ENCODE results near the gene ERC2.

The ERC2 gene

DNA sequence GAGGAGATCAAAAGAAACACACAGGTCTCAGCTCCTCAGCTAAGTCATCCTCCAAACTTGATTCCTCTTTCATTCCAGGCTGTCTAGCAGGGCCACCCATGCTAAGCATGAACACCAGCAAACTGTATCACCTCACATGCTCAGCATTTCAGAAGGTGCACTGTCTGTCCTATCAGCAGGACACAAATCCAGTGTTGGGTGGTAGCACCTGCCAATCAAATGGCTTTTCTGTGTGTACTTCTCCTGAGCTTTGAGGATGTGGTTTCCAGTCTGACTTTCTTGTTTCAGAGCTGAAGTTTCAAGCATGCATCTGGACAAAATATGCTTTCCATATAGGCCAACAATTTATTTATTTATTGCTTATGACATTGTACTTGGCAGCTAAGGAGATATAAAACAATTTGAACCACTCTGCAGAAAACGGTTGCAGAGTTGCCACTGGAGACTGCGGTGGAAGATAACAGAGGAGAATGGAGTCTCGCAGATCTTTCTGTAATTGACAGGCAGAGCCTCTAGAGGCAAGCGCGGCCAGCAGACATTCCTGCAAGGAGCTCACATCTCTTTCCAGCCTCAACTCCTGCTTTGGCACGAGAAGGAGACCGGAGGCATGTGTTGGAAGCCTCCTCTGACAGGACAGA lies 814.0 kb downstream of the ERC2 start:
- no peak for FAIRE-seq

DNA sequence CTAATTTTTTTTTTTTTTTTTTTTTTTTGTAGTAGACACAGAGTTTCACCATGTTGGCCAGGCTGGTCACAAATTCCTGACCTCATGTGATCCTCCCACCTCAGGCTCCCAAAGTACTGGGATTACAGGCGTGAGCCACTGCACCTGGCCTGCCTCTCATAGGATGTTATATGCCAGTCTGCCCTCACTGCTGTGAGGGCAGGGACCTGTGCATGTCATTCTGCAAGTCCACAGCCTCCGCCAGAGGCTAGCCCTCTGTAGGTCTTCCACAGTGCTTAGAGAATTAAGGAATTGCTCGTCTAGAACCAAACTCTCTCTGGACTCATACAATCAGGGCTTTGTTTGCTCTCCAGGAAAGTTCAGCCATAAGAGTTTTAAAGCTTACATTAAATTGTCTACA lies 817.3 kb downstream of the ERC2 start:
- no peak for FAIRE-seq

DNA sequence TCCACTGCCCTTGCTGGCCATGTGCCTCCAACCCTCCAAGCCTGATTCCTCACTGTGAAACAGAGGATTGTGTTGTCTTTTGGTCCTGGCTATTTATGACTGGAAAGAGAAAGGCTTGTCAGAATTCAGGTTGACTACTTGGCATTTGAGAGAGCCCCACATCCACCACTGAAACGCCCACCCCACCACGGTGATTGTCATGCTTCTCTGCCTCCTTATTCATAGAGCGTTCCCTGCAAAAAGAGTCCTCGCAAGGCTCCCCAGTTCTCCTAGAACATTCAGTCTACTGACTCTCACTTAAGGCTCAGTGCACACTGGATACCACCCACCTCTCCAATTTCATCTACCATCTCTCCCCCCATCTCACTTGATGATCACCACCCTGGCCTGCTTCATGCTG lies 818.3 kb downstream of the ERC2 start:
- no peak for FAIRE-seq

DNA sequence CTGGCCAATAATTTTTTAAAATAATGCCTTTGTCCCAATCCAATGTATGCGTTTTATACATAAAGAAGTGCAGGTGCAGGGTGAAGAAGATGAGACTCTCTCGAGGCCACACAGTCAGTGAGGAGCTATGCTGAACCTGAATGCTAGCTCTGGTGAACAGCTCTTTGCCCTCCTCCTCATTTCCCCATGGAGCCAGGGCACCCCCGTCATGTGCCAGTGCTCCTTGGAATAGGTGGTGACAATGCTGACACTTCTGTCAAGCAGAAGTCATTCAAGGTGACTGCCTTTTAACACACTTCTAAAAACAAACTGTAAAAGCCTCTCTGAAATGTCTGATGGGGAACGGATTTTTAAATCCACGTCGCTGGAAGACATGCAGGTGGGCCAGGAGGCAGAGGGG lies 818.7 kb downstream of the ERC2 start:
- no peak for FAIRE-seq

DNA sequence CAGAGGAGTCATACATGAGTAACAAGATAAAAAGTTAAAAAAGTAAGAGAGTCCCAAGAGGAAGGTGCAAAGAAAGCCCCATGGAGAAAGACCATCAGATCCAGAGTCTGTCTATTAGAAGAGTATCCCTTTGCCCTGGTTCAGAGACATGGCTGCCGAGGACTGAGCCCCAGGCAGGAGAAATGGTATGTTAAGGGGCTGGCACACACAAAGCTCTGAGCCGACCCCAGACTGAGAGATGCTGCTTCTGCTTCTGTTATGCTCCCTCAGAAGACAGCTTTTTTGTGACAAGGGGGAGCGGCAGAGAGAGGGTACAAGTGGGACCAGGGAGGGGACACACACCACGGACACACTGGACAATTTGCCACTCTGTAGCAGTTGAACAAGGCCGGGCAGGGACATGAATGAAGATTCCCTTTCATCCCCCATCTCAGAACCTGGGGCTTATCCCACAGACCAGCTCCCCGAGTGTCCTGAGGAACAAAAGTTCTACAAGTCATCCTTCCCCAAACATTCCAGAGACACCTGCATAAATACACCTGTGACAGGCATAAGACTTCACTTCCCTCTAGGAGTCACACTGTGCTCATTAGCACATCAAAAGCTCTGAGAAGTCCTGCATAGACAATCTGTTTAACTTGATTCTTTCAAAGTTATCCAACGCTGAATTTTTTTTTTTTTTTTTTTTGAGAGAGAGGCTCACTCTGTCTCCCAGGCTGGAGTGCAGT lies 819.5 kb downstream of the ERC2 start:
- FAIRE-seq: no peak

DNA sequence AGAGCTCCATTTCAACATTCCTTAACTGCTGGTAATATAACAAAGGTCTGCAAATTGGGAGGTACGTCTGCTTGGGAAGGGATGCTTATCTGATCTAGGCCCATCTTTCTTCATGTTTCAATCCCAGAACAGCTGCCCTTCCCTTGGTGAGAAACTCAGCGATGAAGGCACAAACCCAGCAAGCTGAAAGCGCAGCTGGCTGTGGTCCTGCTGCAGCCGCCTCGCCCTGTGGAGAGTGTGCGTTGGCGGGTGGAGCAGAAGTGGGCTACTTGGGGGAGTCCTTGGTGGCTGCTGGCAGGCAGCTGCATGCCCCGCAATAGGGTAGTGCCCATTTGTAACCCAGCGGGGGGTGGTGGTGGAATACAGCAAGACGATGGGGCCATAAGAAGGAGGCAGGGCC lies 820.6 kb downstream of the ERC2 start:
- no peak for FAIRE-seq

DNA sequence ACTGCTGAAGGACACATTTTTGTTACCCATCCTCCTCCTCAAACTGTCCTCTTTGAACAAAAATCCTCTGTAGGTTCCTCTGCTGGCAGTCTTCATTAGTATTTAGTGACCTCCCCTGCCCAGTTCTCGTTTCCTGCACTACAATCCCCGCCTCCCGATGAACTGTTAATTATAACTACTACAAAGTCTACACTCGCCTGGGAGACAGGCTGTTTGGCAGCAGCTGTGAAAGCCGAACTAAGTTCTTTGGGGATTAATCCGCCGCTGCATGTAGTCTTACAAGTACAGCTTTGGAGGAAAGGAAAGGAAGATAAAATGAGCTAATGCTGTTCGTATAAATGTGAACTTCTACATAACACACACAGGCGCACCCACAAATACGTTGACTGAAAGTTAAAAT lies 821.2 kb downstream of the ERC2 start:
- FAIRE-seq: no peak

DNA sequence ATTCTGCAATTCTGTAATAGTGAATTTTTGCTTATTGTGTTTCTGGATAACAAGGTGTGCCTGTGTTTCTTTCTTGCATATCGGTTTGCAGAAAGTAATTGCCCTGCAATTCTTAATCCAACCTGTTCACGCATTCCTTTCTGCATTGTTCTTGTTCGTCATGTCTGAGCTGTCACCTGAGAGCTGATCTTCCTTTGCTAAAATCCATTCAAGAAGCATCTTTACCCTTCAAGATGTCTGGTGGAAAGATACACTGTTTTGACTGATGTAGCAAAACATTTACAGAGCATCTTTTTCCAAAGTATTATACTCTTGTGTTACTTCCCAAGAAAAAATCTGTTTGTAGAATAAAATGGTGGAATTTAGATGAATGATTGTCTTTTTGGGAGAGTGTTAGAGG lies 822.1 kb downstream of the ERC2 start:
- no peak for FAIRE-seq

DNA sequence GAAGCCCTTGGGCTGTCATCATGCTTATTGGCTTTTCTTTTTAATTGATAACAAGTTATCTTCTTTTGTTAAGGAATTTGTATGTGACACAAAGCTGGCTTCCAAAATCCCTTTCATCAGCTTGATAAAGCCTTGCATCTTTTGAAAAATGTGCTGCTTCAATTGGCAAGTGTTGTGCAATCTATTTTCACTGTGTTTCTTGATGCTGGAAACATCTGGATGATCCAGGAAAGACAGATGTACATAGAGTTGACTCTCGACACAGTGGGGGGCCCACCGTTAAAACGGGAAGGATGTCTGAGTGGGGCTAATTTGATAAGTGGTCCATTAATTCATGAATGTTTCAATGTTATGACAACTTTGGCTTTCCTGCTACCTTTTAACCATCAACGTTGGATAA lies 822.8 kb downstream of the ERC2 start:
- FAIRE-seq: no peak

DNA sequence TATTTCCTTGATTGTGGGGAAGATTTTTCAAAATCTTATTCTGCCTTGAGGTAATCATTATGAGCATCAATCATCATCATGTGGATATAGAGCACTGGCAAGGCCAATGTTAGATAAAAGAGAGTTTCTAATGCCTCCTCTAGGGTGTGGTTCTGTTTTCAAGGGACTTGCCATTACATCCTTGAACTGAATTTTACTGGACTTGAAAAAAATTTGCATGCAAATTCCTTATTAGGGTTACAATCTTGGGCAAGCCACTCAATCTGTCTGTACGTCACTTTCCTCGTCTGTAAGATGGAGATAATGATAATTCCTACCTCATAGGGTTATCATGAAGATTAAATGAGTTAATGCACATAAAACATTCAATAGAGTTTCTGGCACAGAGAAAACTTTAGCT lies 825.0 kb downstream of the ERC2 start:
- no peak for FAIRE-seq

DNA sequence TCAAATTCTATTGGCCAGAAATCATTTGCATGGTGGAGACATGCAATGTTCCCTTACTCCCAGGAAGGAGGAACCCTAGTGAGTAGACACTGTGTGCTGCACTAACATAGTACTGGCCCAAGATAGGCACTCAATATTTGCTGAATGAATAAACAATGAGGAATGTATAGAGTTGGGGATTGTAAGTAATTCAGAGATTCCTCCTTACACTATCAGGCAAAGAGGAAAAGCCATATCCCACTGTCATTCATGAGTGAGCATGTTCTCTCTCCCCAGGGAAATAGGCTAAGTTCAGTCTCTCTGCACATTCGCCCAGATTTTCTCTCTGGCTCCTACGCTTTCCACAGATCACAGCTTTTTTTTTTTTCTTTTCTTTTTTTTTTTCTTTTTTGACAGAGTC lies 826.3 kb downstream of the ERC2 start:
- no peak for FAIRE-seq

DNA sequence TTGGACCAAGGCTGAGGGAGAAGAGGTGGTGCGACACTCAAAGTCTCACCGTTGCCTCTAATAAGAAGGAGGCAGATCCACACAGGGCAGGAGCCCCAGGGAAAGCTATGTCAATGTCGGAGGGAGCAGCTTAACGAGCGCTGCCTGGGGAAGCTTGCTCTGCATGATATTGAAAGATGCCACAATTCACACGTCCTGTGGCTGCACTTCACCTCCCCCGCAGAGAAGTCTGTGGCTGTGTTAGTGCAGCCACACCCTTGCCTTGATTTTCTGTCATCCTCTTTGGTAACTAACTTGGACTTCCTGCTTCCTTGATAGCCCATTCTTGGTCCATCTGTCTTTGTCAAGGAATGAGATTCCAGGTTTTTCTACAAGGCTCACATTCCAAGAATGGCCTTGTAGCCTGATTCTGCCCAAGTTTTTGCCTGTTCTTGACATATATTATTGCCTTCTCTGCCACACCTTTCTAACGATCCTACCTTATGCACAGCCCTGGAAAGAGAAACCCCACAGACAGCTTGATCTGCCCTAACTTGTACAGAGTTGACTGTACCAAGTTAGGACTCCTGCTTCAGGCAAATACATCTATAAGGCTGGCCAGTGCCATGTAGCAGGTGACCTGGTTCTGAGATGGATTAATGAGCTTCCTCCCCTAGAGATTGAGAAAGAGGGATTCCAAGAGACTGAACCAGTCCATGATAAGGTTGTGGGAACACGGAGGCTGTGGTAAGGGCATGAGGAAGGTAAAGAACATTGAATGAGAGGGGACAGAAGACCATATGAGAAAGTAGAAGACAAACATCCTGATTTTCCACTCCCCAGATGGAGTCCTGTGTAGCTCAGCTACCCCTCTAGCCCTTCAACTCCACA lies 828.1 kb downstream of the ERC2 start:
- no peak for FAIRE-seq

DNA sequence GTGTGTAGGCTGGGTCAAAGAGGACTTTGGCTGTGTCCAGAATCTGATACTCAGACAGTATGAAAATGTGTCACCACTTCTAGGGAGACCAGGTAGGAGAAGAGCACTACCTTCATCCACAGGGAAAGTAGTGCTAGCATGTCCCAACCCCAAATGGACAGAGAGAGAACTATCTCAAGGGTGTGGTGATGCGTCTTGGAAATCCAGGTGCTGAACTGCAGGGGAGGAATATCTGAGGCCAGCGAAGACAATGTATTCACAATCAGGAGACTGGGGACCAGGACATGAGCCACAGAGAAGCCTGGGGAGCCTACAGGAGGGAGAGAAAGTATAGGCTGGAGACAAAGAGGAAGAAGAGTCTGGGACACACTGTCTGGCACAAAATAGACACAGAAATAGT lies 829.1 kb downstream of the ERC2 start:
- no peak for FAIRE-seq

DNA sequence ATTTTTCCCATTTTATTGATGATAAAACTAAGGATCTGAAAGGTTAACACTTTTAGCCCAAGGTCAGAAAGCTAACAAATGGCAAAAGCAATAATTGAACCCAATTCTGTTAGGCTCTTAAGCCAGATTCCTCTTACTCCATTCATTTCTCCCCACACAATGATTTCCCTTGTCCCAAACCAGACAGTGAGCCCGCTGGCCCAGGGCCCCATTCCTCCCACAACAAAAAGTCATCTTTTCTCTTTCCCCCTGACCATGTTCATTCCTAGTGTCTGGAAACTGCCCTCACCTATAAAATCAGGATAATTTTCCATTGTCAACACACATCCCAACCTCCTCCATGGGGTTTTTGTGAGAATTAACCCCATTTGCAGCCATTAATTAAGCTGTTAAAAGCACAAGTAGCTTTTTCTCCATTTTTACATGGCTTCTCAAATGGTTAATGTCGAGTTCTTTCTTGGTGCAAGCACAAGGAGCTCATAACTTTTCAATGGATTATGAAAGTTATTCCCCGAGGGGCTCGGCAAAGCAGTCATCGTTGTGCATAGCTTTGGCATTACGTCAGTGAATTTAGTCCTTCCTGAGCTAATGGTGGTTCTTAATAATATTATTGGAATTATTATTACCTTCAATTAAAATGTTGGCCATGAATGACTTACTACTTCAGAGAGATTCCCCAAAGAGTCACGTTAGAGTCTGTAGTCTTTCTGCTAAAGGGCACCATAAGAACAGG lies 830.2 kb downstream of the ERC2 start:
- no peak for FAIRE-seq

DNA sequence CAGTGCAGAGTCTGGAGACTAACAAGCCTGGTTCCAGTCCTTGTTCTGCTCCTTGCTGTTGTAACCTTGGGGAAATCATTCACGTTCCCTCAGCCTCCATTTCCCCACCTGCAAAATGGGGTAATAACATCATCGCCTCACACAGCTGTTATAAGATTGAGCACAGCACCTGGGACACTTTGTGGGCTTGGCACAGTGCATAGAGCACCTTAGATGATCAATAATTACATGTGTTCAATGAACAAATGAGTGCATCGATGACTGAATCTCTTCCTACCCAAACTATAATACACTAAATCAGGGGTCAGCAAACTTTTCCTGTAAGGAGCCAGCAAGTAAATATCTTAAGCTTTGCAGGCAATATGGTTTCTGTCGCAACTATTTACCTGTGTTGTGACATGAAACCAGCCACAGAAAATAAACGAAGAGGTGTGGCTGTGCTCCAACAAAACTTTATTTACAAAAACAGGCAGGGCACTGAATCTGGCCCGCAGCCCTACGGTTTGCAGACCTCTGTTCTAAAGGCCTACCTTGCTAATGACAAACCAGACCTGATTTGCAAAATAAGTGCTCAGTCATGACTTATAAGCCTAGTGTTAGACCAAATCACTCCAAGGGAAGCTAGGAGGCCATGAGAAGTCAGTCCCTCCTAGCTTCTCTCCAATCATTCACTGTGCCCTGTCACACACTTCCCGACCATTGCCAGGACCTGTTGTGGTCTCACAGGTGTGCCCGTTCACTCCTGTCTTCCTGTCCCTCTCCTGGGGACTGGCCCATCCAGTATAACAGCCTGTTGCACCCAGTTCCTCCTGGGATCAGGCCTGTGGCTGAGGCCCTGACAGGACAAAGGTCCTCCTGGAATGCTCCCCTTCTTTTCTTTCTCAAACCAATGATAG lies 831.7 kb downstream of the ERC2 start:
- no peak for FAIRE-seq

DNA sequence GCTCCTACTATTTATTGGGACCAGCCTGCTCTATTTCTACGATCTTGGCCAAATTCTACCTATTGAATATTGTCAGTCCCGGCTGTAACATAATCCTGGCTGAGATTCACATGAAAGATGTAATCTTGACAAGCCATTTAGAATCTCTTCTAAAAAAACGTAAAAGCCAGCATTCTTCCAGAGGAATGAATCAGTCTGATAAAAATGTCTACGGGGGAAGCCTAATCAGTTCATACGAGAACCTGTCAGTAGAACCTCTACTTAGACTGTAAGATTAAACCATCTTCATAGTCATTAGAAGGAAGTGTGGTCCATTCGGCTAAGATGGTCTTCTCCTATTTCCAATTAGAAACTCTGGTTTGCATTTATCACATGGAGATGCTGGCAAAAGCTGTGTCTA lies 833.9 kb downstream of the ERC2 start:
- no peak for FAIRE-seq

DNA sequence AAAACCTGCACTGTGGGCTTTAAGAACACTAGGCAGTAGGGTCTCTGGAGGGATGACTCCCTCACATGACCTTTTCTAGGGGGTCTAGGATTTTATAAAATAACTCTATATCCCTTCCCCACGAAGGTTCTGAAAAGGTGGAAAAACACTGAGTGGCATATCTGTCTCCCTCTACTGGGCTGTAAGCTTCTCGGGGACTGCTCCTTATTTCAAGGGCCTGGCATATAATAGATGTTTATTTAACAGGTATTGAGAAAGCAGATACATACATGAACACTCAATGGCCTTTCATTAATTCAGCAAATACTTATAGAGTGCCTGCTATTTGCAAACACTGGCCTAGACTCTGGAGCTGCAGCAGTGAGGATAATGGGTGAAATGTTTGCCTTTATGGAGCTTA lies 834.9 kb downstream of the ERC2 start:
- no peak for FAIRE-seq

DNA sequence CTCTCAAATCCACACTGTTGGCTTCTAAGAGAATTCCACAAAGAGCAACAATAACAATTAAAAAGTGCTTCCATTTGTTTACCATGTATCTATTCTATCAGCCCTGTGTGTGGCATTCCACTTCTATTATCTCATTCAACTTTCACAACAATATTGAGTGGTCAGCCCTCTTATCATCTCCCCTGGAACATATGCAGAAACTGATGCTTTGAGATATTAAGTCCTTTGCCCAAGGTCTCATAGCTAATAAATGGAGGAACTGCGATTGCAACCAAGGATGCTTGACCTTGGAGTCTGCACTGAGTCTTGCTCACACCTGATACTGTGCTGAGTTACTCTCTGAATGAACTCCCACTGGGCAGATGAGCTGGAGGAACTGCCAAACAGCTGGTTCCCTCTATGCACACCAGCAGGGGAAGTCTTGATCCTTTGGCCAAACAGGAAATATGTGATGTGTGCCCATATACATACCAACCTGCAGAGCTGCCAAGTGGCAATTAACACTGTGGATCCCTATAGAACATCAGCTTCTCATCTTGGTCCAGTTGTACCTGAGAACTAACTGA lies 836.4 kb downstream of the ERC2 start:
- FAIRE-seq: no peak

DNA sequence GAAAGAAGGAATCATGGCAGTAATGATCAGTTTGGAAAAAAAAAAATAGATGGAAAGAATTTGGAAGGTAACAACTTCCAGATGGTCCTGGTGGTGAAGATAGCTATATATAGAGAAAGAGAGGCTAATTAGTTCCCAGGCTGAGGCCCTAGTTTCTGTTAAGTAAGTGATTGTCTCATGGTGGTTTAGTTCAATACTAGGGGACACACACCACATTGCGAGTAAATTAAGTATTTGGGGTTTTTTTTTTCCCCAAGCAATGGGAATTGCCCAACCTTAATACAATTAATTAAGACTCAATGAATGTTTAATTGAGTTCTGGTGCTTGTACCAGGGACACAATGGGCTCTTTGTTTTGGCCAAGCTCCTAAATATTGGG lies 837.4 kb downstream of the ERC2 start:
- FAIRE-seq: no peak

DNA sequence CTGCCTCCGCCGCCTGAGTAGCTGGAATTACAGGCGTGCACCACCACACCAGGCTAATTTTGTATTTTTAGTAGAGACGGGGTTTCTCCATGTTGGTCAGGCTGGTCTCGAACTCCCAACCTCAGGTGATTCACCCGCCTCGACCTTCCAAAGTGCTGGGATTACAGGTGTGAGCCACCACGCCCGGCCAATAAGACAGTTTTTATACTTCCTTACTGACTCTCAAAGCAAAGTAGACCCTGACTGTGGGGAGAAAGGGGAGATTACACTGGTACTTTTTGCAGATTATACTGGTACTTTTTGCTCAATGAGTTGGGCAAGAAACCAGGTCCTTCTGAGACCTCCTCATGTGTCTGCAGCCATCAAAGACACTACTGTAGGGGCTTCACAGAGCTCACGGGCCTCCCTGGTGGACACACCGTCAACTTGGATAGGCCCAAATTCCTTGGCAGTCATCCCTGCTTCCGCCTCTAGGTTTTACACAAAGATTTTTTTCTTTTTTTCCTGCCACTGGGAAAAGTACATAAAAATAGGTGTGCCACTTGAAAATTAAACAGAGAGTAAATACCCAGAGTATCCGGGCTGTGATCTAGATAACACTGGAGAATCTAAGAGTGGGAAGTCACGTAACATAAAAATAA lies 837.9 kb downstream of the ERC2 start:
- FAIRE-seq: no peak

DNA sequence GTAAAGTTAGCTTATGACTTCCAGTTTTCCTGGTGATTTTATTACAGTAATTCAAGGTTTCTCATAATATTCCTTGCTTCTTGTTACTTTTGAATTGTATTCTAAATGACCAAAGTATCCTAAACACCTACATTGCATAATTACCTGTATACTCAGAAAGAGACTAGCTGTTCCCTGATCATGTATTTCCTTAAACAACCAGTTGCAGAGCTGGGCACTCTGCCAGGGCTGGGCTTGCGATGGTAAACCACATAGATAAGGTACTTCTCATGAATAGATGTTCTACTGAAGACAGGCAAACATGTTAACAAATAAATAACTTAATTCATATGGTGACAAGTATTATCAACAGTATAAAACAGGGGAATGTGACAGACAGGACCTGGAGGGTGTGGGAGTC lies 838.8 kb downstream of the ERC2 start:
- FAIRE-seq: no peak

DNA sequence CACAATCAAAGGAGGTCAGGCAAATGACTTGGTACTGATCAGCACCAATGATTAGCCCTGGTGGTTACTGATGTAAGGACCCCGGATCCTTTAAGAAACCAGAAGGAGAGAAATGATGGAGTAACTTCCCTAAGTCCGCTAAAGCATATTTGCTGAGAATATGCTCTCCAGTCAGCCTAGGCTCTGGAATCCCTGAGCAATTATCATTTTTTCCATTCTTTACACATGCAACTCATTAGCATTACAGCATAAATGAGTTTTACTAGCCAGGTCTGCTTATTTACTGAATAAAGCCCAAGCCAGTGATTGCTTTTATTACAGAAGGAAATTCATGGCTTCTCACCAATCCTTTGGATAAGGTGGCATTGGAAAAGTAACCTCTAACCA lies 842.0 kb downstream of the ERC2 start:
- no peak for FAIRE-seq

All from TTC549 (cell line).